HG03520 (cell line): ENCODE measurements around the gene MORN4.

ENCODE experiments used
- ATAC-seq: cut with Tn5 transposase; IDR thresholded peaks from one replicate; pipeline ENCODE4 v1.9.1; 2021; ENCODE audit warnings: mild to moderate bottlenecking, moderate library complexity; ENCODE audit not compliant: unreplicated experiment

The MORN4 gene

GRCh38 chr10:97575127-97575668, 58.1 kb downstream of the MORN4 start:
- ATAC-seq: no peak

- ATAC-seq: no peak
These were observed 58.8 kb downstream of the MORN4 start for GRCh38 chr10:97574374-97575126.

- no peak for ATAC-seq
These were observed 59.6 kb downstream of the MORN4 start for GRCh38 chr10:97573672-97574071.

GRCh38 chr10:97573021-97573420, 60.3 kb downstream of the MORN4 start:
- no peak for ATAC-seq

GRCh38 chr10:97572214-97572989, 60.9 kb downstream of the MORN4 start, which contains the start of gene ANKRD2:
ANKRD2 (plus strand) TSS chr10:97572779; CDS start chr10:97572789, 10 bp downstream.
- no peak for ATAC-seq

GRCh38 chr10:97571622-97572021, 61.7 kb downstream of the MORN4 start:
- no peak for ATAC-seq

GRCh38 chr10:97570789-97571471, 62.4 kb downstream of the MORN4 start:
- no peak for ATAC-seq

- ATAC-seq: no peak
These were observed 63.0 kb downstream of the MORN4 start for GRCh38 chr10:97570146-97570788.

GRCh38 chr10:97567891-97568290, 65.4 kb downstream of the MORN4 start:
- ATAC-seq: no peak

- ATAC-seq: no peak
These were observed 66.8 kb downstream of the MORN4 start for GRCh38 chr10:97566336-97566996.

GRCh38 chr10:97564776-97565175, 68.5 kb downstream of the MORN4 start:
- no peak for ATAC-seq
